Uterus (tissue), 2 donors: ENCODE measurements around the gene RASAL2.

Source experiments
- POLR2A ChIP-seq, 2 donors: fragments of 450-650 bp; IDR thresholded peaks; one replicate each; pipeline ENCODE4 v1.6.1; 2016; ENCODE audit warnings: antibody characterized with exemption in 2 of 2, mild to moderate bottlenecking in 1 of 2, moderate library complexity in 1 of 2
- TF ChIP-seq, protein P1 (sequence below), 4 experiments: fragments of 200-600 bp in 2 of 4; fragments of 450-650 bp in 2 of 4; sonication (generic) in 2 of 4; IDR thresholded peaks; one replicate each; pipeline ENCODE4 v1.5.1; 2016 to 2019; ENCODE audit warnings: antibody characterized with exemption in 4 of 4, mild to moderate bottlenecking in 2 of 4, moderate library complexity in 1 of 4

DNA sequence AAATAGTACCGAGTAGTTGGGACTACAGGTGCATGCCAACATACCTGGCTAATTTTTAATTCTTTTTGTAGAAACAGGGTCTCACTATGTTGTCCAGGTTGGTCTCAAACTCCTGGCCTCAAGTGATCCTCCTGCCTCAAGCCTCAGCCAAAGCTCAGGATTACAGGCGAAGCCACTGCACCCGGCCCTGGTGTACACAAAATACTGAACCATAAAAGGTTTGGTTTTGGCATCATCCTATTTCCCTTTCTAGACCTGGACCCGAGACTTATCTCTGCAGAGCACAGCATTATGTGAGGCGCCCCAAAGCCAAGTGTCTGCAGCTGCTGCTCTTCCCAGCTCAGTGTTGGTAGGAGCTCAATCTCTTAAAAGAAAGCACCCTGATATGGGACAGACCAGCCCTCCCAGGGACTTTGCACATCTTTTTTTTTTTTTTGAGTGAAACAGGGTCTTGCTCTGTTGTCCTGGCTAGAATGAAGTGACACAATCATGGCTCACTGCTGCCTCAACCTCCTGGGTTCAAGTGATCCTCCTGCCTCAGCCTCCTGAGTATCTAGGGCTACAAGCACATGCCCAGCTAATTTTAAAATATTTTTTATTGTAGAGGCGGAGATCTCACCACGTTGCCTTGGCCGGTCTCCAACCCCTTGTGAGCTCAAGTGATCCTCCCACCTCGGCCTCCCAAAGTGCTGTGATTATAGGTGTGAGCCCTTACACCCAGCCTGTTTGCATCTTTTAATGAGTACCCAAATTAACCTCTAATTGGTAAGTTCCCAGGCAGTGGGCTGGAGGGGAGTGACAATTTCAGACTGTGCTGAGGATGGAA is 439.4 kb downstream of the RASAL2 start:
- TF ChIP-seq, protein P1, sequence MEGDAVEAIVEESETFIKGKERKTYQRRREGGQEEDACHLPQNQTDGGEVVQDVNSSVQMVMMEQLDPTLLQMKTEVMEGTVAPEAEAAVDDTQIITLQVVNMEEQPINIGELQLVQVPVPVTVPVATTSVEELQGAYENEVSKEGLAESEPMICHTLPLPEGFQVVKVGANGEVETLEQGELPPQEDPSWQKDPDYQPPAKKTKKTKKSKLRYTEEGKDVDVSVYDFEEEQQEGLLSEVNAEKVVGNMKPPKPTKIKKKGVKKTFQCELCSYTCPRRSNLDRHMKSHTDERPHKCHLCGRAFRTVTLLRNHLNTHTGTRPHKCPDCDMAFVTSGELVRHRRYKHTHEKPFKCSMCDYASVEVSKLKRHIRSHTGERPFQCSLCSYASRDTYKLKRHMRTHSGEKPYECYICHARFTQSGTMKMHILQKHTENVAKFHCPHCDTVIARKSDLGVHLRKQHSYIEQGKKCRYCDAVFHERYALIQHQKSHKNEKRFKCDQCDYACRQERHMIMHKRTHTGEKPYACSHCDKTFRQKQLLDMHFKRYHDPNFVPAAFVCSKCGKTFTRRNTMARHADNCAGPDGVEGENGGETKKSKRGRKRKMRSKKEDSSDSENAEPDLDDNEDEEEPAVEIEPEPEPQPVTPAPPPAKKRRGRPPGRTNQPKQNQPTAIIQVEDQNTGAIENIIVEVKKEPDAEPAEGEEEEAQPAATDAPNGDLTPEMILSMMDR (IDR thresholded peaks at IDR 0.05) = no peak
- TF ChIP-seq POLR2A (IDR thresholded peaks at IDR 0.05) = no peak
